Measurements from ENCODE around the gene THOC1.

The THOC1 gene

DNA sequence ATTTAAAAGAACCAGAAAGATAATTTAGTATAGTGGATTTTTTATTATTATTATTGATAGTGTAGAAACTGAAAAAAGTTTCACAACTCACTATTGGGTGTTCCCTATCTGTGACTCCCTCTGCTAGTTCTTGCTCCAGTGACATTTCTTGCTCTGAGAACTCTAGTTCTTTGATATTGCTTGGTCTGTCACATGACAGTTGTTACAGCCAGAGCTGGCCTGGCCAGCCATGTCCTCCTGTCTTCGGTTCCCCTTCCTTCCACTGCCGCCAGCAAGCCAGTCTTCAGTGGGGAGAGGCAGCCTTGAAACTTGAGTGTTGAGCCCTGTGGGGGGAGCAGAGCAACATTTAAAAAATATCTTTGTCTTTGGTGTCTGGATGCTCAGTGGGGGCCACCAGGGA is 7.6 kb upstream of the THOC1 start:
- no peak for DNase-seq

DNA sequence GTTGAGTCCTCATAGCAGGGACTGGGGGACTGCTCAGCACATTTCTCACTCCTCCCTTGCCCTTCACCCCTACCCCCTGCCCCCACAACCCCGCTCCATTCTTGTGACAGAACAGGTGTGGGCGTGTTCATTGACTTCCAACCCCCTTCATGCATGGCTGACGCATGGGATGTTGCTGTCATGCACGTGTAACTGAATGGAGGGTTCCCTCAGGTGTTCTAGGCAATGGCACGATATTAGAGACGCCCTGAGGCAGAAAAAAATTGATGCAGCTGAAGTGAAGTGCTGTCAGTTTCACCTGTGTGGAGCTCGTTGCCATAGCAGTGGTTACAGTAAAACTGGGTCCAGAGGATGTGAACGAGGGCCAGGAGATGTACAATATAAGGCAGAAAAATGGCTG is 6.5 kb upstream of the THOC1 start:
- no peak for DNase-seq

DNA sequence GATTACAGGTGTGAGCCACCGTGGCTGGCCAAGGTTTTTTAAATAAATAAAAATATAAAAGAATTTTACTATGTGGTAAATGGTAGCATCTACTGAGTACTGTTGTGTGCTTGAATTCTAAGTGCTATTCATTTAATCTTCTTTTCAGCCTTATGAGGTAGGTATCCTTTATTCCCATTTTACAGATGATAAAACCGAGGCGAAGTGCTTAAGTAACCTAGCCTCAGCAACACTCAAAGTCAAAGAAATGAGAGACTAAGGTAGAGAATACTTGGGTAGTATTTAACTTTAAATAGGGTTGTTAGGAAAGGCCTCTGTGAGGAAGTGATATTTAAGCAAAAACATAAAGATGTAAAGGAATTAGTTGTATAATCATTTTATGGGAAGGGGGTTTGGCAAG is 5.7 kb upstream of the THOC1 start:
- no peak for DNase-seq

DNA sequence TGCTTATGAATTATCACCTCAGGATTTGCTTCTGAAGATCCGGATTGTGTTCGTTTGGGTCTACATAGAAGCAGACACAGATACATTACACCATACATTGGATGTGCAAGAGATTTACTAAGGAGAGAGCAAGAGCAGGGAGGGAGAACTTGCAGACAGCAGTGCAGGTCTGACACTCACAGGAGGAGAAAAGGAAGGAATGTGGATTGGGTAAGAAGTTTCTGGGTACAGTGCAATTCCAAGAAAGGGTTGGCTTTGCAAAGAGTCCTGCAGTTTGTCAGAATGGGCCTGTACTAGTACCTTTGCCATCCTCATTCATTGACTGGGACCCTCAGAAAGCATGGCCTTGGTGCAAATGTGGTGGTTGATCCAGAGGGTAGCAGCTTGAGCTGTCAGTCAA is 4.8 kb upstream of the THOC1 start:
- DNase-seq: no peak

DNA sequence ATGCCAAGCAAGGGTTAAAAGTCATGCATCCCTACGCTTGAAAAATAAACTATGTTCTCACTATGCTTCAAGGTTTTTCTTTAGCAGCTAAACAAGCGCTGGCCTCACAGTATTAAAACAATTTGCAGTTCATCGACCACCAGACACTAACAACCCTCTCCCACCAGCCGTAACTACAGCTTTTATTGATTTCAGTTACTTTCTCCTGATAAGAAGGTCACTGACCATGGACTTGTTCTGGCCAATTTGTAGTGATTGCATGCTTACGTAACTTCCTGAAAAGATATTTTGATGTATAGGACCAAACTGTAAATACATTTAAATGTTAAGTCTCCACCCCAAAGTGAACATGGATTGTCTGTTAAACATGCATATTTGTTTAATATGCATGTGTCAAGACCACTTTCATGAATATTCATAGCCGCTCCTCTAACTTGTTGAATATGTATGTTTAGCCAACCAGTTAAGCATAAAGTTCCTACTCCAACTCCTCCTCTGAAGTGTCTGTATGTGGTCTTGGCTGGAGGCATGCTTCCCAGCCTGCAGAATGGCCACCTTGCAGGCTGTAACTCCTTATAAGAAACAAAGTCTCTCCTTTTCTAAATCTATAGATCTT is 1.7 kb upstream of the THOC1 start:
- DNase-seq: no peak

DNA sequence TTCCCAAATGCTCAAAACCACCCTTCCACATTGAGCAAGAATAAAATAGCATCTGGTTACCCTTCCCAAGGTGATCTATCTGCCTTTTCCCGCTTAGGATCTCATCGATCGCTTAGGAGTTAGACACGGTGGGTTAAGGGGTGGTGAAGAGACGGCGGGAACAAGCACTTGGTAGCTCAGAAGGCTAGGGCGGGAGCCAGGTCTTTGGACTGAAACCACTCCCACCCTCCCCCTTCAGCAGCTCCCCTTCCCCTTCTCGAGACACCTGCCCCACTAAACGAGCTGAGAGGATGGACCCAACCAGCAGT is 513 bp downstream of the THOC1 start:
- no peak for DNase-seq

DNA sequence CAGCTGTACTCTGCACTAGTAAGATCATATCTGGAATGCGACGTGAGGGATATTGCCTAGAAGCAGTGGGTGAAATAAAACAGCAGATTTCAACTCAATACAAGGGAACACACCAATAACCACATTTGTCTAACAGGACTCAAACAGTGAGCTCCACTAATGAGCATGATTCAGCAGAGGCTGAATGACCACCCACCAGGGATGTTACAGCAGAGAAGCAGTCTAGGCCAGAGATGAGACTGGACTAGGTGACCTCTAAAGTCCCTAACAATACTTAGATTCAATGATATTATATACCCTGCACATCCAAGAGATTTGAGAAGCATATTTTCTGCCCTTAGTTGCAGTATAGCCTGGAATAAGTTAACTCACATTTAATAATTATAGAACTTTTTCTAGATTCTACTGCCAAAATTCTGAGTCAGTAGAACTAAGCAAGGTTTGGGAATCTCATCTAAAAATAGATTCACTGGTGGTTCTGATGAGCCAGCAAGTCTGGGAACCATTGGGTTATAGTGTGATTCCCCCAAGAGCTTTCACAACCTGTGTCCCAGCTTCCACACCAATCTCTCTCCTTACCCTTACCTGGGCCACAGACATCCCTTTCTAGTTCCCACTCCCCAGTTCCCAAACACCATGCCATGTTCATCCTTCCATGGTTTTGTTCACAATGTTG is 6.3 kb downstream of the THOC1 start:
- no peak for DNase-seq

DNA sequence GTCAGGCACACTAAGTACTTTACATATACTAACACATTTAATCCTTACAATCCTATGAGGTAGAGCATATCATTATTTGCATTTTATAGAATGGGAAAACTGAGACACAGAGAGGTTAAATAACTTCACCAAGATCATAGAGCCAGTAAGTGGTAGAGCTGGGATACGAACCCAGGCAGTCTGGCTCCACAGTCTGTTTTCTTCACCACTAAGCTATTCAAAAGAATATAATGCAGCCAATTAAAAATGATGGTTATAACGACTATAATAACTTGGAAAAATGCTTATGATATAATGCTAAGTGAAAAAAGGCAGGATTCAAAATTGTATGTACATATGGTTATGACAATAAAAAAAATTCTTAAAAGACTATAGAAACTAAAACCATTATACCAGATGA is 7.3 kb downstream of the THOC1 start:
- no peak for DNase-seq

DNA sequence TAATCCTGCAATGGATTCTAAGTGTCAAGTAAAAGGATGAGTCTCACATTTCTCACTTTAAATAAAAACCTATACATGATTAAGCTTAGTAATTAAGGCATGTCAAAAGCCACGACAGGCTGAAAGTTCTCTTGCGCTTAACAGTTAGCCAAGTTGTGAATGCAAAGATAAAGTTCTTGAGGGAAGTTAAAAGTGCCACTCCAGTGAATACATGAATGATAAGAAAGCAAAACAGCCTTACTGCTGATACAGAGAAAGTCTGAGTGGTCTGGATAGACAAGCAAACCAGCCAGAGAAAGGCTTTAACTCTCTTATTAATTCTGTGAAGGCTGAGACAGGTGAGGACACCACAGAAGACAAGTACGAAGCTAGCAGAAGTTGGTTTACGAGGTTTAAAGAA is 12.7 kb downstream of the THOC1 start:
- DNase-seq: no peak

DNA sequence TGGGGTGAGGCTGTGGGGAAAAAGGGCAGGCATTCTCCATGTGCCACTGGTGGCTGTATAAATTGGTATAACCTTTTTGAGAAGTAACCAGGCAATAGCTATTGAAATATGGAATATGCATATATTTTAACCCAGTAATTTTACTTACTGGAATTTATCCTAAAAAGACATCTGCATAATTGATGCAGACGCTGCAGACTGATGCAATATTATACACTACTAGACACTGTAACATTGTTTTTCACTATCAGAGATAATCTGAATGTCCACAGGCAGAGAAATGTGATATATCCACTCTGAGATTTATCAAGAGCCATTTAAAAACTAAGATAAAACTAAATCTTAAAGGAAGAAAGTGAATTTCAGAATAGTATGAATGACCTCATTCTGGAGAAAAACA is 14.7 kb downstream of the THOC1 start:
- DNase-seq: no peak

DNA sequence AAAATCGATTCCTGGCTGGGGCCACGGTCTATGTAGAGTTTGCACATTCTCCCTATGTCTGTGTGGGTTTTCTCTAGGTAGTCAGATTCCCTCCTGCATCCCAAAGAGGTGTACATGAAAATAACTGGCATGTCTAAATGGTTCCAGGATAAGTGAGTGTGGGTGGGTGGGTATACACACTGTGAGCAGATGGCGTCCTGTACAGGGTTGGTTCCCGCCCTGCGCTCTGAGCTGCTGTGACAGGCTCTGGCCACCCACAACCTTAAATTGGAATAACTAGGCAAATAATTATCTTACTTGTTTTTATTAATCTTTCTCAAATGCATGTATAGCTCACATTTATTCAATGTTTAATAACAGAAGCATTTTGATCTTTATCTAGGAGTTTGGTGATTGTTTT is 16.3 kb downstream of the THOC1 start:
- no peak for DNase-seq

DNA sequence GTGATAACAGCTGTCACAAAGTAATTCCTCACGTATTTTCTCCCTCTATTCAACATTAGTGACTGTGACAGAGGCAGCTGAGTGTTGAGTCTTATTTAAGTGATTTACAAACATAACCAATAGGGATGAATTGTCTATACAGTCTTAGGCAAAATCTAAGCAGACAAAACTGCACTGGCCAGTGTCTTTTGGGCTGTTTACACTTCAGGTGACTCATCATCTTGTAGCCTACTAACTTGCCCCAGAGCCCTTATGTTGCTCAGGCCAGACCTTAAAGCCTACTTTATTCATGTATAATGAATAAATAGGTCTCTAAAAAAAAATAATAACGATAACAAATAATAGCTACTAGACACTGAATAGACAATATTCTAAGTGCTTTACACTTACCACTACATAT is 17.2 kb downstream of the THOC1 start:
- DNase-seq: no peak

DNA sequence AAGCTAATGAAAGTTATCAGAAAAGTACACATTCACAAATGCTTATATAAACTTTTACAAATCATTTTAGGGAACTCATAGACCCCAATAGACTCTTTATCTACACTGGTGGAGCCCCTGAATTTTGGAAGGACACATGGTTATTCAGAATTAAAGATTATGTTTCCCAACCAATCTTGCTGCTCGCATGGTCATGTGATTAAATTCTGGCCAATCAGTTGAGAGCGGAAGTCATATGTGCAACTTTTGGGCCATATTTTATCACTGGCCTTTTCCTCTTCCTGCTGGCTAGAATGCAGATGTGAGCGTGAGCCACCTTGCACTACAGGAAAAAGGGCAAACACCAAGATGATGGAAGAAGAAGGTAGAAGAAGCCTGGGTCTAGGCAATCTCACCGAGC is 19.8 kb downstream of the THOC1 start:
- DNase-seq: no peak

DNA sequence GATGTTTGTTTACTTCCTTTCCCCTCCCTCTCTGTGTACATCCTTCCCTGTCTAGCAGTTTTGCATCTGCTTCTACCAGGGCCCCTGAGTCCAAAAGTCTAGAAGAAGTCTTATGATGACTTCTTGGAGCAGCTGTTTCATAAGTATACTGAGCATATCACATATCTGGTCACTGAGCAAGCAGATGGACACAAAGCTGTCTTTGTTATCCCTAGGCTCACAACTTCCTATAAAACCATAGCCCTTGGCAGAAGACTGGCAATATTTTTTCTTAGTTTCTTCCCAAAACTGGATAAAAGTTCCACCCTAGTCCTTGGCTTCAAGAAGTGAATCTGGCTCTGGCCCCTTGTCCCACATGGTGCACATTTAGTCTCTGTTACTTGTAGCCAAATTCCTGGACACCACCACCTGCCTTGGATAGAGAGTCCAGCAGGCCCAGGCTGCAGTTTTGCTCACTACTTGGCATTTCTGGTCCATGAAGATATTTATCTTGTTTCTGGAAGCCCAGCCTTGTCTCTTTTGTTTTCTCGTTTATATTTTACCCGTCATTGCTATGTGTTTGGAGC is 22.5 kb downstream of the THOC1 start:
- no peak for DNase-seq

DNA sequence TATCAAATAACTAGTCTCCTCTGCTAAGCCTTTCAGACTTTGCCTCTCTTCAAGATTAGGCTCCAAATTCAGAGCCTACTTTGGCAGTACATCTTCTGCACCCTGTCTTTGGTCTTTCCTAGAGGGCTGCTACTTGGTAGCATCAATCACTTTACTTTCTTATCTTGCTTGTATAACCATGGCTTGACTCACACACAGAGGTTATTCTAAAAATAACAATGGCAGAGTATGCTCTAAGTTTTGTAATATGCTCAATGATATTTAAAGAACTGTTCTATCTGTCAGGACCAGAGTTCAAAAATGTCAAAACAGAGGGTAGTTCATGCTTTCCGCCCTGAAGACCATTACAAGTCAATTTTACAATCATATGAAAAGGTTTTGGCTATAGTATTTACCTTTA is 27.7 kb downstream of the THOC1 start:
- no peak for DNase-seq

DNA sequence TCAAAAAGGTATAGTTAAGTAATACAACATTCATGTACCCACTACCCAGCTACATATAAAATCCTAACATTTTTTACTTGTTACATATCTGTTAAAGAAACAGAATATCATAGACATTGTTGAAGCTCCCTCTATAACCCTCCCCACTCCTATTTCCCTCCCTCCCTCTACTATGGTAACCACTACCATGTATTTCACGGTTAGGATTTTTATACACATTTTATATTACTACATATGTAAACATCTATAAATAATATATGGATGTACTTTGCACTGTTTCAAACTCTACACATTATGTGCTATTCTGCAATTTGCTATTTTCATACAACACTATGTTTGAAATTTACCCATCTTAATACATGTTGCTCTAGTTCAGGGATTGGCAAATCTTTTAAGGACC is 36.3 kb downstream of the THOC1 start:
- DNase-seq: no peak

DNA sequence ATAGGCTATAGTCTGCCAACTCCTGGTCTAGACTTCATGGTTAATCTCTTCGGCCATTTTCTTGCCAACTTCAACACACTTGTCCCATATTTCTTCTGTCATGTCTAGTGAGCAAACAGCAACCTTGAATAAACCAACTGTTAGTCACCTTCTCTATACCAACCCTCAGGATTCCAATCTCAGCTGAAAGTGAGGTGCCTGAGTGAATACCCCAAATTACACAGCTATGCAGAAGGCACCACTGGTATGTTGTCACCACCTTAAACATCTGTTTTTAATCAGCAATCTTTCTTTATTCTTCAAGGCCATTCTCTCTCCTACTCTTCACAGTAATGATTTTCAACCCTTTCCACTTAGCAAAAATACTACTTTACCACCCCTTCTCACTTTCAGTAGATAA is 39.3 kb downstream of the THOC1 start:
- no peak for DNase-seq

DNA sequence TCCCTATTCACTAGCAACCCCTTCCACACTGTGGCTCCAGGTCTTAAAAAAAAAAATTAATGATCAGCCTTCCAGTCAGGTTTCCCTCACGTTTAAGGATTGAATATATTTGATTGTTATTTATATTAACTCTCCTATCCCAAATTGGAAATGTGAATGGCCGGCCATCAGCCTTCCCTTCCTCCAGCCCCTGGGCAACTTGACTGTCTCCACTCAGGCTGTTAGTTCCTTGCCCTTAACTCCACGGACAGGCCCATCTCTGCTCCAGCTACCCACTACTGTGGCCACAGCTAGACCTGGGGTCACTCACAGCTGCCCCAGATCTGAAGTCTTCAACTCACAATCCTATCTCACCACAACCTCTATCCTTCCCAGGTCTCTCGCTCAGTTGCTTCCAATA is 39.9 kb downstream of the THOC1 start:
- no peak for DNase-seq

DNA sequence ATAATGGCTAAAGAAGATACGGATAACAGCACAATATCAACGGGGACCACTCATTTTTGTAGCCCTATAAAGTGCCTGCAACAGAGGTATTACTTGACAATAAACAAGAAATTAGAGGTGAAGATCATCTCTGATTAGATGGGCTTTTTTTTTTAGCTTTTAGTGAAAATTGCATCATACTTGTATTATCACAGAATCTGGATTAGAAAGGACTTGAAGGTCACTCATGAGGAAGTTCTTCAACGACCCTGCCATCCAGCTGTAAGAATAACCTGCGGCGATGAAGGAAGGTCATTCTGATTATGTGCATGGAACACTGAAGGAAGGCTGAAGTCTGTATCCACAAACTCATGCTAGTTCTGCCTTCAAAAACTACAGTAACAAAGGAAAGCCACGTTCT is 40.5 kb downstream of the THOC1 start:
- no peak for DNase-seq

DNA sequence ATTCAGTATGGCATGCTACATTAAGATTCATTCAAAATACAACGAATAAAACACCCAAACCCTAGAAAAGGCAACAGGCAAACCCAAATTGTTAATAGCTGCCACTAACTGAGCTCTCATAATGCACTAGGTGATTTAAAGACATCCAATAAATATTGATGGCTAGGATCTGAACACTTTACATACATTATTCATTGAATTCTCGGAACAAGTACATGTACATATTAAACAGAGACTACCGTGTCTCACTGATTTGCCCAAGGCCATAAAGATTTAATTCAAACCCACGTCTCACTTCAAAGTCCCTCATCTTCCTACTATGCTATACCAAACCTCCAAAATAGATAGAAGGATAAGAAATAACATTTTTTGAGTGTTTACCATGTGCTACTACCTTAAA is 42.1 kb downstream of the THOC1 start:
- DNase-seq: no peak

DNA sequence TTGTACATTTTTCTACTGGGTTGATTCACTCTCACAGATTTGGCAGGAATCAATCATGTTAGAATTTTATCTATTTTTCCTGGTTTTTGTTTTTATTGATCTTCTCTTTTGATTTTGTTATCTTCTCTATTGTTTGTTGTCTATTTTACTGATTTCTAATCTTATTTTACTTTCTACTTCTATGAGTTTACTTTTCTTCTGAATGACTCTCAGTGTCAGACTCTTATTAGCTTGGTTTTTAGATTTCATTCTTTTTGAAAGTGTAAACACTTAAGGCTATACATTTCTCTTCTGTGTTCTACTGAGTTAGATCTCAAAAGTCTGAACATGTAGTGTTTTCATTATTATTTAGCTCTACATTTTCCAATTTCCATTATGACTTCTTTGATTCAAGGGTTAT is 47.1 kb downstream of the THOC1 start:
- DNase-seq: no peak

DNA sequence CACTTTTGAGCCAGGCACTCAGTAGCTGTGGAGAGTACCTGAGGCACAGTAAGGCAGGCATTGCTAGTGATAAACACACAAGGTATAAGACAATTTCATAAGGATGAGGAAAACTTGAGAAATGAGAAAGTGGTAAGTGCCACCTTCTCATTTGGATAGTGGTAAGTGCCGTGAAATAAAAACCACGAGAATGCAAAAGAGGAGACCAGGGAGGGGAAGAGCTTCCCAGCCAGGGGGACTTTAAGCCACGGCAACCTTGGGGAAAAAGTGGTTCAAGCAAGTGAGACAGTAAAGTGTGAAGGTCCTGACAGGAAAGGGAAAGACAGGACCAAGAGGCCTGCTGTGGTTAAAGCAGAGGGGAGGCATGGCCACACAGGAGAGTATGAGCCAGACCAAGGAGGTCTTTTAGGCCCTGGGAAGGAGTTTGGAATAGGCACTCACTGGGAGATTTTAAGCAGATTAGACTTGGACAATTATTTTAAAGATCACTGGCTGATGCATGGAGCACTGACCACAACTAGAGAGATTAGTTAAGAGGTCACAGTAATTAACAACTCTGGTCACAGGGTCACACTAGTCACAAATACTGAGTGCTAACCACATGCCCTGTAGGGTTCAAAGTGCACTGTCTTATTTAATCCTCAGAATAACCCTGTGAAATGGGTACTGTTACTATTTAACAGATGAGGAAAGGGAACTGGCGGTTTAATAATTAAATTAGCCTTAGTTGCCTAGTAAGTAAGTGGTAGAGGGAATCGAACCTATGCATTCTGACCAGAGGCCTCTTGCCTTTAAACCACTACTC is 50.1 kb downstream of the THOC1 start:
- DNase-seq: no peak

DNA sequence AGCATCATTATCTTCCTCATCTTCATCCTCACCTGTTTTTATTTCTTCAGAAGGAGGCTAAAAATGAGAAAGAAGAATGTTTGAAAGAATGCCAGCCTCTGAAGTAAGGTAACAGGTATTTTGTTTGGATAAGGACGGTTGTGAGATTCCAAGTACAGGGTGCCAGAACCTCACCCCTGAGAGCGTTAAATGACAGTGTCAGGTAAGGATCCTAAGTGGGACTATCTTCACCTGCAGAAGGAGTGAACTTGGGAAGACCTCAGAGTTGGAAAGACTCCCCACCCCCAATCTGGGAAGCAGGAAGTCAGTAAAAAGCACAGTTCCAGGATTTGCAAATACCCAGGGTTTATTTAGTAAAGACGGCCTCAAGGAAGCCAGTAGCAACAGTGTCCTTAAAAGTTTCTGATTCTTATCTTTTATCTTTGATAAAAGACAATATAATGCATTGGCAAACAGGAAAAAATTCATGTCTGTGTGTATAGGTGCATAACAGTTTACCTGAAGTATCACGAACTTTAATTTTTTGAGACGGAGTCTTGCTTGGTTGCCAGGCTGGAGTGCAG is 52.3 kb downstream of the THOC1 start:
- DNase-seq: no peak

DNA sequence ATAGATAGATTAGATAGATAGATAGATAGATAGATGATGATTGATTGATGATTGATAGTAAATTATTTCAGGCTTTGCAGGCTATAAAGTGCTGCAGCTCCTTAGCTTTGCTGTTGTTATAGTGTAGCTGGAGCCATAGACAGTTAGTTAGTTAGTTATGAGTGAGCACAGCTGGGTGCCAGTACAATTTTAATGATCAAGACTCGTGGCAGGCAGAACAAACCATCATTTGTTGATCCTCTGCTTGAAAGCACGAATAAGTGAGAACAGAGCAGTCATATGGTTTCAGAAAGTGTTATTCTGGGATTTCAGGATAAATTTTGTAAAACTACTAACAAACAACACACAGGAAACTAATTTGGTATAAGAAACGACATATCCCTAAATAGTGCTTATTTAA is 53.9 kb downstream of the THOC1 start:
- no peak for DNase-seq
